HG02852 (cell line): Measurements from ENCODE around the gene CDT1.

ENCODE experiments used
- ATAC-seq: cut with Tn5 transposase; IDR thresholded peaks from one replicate; pipeline ENCODE4 v1.9.1; 2021; ENCODE audit warnings: mild to moderate bottlenecking, moderate library complexity; ENCODE audit not compliant: unreplicated experiment

Gene CDT1

DNA sequence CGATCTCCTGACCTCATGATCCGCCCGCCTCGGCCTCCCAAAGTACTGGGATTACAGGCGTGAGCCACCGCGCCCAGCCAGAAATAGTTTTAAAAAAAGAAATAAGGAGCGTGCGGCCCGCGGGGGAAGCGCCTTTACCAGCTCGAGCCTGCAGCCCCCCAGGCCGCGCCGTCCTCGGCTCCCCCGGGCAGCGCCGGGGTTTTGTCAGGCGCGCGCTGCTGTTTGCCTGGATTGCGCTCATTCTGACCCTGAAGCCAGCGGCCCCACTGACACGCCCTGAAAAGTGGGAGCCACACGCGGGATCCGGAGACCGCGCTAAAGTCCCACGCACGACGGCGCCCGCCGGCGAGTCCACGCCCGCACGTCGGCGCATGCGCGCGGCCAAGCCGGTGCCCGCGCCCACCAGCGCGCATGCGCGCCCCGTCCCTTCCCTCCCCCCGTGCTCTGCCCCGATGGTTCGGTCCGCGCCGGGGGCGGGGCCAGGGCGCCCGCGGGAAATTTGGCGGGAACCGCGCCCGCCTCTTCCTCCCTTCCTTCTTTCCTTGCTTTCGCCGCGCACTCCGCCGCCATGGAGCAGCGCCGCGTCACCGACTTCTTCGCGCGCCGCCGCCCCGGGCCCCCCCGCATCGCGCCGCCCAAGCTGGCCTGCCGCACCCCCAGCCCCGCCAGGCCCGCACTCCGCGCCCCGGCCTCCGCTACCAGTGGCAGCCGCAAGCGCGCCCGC, at the start of gene CDT1:
Gene CDT1, plus strand, starts transcription at position 526 of the 724 bp plus-strand sequence. Its CDS starts 43 bp downstream, at position 569.
- ATAC-seq = no peak

DNA sequence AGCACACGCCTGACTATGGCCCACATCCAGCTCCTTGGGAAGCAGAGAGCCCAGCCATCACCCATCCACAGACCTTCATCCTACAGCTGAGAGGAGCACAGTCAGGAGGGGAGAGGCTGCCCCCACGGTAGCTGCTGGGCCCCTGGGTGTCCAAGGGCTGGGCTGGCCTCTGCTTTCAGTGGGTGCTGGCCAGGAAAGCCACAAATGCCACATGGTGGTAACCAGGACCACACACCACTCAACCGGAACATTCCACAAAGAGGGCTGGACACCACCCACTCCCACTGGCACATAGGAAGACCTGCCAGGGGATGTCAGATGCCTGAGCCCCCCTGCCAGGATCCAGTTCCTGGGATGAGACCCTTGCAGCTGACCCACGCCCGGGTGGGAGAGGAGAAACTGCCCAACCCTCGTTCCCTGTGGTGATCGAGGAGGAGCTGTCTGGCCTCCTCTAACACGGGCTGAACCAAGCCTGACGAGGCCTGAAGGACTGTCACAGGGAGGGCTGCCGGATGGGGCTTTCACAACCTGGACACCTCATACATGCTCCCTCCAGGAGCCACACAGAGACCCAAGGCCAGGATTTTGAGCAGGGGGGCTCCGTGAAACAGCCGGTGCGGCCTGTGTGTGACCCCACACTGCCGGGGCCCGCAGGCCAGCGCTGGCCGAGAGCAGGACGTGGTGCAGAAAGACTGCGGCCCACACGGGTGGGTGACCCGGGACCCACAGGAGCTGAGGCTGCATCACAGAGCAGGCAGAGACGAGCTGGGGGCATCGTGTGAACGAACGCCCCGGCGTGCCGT, 49.3 kb upstream of the CDT1 start:
- no peak for ATAC-seq

DNA sequence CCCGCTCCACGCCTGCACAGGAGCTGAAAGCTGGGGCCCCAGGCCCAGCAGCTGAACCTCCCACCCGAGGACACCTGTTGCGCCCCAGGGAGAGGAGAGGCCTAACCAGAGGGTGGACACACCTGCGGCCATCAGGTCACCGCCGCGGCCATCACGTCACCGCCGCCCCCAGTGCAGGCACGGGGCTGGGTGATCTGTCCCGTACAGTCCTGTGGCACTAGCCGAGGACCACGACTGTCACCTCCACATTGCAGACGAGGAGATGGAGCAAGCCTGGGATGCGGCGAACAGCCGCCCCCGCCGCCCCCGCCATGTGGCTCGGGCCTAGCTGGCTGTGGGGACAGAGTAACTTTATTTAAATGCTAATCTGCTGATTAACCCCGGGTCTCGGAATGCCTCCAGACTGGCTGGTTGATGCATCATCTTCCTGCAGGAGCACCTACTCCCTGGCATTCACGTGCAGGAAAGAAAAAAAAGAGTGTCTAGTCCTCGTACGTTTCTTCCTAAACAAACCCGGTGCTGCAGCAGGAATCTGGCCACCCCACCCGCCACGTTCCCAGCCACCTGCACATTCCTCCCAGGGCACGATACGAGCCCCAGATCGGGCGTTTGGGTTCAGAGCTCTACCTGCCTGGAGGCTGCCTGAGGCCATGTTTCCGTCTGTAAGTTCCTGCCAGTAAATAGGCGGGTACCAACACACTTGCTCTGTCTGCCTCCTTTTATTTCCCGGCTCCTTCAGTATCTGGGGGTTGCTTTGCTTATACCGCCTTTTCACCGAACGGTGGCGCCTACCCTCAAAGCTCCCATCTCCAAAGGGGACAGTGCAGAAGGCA, 48.5 kb upstream of the CDT1 start:
- no peak for ATAC-seq

DNA sequence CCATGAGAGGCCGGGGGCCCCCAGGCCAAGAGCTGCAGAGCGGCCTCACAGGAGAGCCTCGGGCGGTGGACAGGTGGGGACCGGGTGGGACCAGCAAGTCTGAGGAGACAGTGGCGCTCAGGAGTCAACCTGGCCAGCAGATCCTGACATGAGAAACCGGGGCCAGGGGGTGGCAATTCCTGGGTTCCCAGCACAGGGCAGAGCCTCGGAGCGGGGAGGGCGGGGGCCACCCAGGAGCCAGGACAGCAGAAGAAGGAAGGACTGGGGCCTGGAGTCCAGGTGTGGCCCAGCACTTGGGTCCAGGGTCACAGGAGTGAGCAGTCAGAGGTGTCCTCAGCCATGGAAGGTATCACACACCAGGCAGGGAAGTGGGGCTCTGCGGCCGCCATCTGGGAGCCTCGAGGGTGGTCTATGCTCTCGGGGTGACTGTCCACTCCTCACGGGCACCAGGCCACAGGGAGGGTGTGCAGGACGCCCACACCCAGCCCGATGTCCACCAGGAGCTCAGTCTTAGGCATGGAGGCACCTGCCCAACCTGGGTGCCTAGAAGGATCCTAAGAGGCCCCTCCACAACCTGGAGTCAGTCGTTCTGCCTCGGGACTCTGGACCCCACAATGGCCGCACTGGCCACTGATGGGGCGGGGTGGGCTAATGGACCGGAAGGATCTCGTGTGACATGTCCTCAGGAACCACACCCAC, 47.7 kb upstream of the CDT1 start:
- no peak for ATAC-seq

DNA sequence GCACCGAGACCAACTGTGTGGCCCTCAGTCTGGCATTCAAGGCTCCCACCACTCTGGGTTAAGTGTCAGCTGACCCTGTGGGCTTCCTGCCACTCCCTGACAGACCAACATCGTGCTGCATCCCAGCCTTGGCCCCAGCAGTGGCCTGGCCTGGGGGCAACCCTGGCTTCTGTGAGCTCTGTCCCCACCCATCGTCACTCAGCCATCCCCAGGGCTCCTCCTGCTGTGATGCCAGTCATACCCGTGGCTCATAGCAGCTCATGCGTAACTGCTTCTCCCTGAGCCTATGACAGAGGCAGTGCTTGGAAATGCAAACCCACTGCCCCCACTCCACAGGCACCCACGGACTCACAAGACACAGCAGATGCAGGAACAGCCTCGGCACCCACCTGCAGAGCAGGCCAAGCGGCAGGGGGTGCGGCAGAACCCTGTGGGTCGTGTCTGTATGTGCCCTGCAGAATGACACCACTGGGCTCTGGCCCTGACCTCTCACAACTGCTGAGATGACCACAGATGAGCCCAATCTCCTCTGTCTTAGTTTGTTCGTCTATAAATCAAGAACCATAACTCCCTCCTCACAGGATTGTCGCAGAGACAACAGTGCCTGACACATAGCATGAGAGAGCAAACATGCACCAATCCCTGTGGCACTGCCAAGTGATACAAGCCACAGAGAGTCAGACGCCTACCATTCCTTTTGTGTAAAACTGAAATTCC, 45.2 kb upstream of the CDT1 start:
- ATAC-seq = no peak

DNA sequence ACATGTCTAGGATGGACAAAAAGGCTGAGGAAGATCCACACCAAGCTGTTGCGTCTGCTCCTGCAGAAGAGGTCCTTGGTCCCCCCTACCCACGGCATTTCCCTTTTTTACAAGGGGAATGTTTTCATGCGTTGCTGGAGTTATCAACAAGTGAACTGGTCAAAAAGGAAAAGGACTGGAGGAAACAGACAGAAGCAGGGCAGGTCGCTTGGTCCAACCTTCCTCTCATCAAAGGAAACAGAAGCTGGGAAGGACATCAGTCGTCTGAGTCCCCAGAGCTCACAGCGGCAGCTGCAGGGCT, 44.7 kb upstream of the CDT1 start:
- no peak for ATAC-seq

DNA sequence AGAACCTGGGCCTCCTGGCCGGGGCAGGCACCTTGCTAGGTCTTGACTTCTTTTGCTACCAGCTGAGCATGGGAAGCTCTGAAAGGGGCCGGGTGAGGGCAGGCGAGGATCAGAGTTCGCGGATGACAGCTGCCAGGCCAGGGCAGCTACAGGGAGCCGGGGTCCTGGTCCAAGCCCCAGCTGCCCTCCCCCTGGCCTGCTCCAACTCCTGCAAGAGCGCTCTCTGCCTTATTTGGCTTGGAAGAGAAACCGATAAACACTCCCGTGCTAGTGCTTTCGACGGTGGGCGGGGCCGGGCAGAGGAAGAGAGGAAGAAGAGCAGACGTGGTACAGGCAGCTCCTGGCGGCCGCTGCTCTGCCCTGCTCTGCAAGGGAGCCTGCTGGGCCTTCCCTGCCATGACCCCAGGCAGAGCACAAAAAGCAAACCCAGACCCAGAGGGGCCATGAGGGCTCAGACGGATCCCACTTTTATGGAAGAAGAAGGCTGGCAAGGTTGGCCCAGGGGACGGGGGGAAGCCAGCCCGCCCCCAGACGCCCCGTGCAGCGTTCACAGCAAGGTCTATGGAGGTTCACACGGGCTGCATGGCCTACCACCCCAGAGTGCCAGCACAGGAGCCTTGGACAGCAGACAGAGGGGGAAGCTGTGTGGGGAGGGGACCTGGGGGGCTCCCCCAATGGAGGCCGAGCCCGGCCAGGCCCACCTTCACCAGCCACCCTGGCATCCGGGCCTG, 44.2 kb upstream of the CDT1 start:
- no peak for ATAC-seq

DNA sequence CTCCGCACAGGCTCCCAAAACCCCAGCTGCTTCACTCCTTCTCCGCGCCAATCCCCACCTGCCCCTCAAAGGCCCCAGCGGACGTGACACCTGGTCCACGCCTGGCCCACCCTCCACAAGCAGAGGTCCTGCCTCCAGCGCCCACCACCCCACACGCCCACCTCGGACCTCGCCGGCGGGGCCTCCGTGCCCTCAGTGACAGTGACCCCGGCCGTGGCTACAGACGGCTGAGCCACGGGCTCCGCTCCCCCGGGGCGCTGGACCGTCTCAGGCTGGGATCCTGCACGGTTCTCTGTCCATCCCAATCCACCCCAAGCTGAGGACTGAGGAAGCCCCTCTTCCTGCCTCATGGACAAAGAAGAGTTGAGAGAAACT, 43.6 kb upstream of the CDT1 start:
- no peak for ATAC-seq

DNA sequence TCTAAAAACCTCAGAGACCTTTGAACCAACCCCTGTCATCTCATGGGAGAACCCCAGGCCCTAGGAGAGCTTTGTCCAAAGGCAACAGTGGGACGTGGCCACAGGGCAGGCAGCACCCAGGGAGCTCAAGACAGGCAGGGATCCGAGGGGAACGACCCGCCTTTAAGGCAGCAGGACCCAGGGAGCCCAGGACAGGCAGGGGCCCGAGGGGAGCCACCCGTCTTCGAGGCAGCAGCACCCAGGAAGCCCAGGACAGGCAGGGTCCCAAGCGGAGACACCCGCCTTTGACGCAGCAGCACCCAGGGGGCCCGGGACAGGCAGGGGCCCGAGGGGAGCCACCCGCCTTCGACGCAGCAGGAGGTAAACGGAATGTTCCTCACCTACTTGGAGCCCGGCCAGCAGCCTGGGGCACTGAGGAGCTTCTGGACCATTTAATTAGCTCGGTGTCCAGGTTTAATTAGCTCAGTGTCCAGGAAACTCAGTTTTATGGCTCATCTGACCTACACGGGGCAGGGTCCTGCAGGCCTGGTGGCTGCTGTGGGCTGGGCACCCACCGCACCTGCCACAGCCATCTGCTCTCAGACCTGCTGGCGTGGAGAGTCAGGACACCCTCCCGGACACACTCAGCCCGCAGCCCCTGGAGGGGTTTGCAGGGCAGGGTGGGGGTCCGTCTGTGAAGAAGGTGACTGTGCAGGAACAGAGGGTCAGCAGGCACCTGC, 43.0 kb upstream of the CDT1 start:
- ATAC-seq = no peak

DNA sequence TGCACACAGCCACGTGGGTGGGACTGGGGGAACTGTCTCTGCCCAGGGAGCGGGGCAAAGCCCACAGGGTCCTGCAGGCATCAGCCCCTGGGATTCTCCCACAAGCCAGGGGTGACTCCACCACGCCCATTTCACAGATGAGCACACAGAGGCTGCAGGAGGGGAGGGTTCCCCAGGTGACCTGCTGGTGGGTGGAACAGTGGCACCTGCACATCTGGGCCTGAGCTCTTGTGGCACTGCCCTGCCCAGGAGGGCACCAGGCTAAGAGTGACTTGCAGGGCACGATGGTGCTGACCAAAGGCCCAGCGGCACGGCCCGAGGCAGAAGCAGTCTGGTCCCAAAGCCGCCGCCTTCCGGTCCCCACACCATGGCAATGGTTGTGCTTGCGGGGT, 42.5 kb upstream of the CDT1 start:
- no peak for ATAC-seq

DNA sequence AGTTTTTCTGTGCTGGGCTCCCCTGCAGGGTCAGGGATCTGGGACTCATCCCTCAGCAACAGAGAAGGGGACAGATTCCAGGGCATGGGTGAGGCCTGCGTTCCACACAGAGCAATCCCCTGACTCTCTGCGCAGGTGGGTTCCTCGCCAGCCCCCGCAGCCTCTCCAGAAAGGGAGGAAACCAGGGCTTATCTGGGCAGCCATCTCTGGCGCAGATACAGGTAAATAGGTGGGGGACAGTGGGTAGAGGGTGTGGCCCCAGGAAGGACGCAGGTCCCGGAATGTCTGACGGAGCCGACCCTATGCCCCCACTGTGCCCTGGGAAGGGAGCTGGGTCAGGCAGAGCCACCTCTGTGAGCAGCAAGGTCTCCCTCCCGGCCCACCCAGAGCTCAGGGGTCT, 41.8 kb upstream of the CDT1 start:
- no peak for ATAC-seq

DNA sequence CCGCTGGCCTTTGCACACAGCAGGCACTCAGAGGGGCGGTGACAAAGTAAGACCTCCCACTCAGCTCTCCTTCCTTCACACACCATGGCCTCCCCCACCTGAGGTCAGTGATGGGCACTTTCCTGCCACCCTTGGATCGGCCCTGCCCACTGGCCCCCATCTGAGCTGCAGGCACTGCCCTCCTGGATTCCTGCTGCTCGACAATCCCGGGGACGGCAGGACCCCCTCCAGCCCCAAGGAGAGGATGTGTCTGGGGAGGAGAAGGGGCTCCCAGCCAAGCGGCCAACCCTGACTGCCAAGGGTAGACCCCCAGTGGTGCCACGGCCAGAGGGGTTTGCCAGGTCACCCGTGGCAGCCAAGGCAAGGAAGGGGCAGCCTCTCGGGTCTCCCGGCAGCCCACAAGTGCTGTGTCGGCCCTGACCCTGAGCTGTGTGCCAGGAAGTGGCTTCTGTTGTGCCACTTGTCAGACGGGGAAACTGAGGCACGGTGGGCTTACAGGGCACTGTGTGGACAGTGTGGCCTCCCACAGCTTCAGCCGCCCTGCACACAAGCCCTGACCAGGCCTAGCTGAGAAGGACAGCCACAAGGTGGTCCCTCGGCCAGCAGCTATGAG, 41.2 kb upstream of the CDT1 start:
- ATAC-seq = no peak

DNA sequence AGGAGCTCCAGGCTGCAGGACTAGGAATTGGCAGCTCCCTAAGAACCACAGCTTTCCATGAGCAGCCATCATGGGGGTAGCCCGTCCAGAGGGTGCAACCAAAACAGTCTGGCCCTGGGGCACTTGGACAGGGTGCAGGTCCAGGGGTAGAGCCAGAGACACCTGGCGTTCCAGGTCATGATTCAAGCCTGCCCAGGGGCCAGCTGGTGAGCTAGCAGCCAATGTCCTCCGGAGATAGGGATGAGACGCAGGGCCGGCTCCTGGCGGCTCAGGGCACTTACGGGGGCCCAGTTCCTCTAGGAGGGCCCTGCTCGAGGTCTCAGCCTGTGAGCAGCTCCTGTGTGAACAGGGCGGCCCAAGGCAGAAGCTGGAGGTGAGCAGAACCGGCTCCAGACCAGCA, 40.6 kb upstream of the CDT1 start:
- ATAC-seq = no peak

DNA sequence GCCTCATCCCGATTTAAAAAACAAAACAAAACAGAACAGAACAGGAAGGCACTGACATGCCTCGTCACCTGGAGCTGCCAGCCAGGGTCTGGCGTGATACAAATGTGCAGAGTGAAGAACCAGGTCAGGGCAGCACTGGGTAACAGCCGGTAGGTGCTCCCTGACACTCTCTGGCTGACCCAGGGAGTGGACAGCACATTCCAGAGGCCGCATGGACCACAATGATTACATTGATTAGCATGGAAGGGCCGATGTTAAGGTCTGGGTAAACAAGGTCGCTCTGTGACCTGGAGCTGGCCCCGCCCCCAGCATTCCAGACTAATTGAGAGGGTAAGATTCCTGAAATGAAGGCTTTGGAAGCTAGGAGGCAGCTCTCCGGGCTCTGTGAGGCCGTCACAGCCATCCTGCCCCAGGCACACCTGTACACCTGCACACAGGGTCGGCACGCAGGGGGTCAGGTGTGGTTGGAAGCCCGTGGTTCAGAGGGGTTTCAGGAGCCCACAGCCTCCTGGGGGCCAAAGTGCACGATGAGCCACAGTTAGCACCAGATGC, 40.0 kb upstream of the CDT1 start:
- no peak for ATAC-seq

DNA sequence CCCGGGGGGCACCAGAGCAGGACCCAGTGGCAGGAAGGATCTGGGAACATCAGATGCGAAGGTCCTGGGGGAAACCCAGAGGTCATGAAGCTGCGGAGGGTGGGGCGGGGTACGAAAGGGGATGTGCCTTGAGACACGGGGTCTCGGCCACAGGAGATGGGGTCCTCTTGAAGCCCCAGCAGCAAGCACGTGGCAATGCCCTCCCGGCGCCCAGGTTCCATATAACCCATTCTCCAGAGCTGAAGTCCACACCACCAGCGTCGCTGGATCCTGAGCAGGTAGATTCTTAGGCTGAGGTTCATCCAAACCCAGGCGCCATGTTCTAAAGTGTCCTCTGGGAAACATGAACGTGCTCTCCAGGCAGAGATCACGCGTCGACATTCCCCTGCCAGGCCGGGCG, 39.5 kb upstream of the CDT1 start:
- ATAC-seq = no peak

DNA sequence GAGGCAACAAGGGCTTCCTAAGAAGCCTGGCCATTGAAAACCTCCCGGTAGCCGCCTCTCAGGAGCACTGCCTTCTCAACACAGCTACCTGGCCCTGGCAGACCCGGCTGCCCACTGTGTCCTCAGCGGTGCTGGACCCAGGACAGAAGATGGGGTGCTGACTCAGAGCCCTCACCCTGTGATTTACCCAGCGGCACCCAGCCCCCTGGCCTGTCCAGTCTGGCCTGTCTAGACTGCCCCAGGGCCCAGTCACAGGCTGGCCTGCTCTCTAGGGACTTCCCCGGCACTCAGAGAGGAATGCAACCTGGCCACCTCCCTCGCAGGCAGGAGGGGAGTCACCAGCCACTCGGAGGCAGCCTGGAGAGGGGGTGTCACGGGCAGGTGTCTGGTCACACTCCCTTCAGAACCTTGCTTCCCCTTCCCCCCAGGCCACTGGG, 38.7 kb upstream of the CDT1 start:
- no peak for ATAC-seq

DNA sequence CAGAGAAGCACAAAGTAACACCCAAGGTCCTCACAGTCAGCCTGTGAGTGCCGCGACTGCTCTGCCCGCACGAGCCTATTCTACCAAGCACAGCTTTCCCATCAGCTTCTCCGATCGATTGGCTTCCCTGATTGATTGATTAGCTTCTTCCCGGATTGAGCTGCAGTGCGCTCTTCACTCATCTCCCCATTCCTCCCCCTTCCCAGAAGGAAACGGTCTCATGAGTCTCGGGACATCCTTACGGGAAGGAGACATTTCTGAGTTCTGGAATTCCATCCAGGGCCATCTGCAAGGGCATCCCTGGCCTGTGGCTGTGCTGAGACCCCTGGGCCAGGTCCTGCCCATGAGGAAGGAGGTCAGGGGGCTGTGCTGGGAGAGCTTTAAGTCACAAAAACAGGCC, 36.6 kb upstream of the CDT1 start:
- no peak for ATAC-seq

DNA sequence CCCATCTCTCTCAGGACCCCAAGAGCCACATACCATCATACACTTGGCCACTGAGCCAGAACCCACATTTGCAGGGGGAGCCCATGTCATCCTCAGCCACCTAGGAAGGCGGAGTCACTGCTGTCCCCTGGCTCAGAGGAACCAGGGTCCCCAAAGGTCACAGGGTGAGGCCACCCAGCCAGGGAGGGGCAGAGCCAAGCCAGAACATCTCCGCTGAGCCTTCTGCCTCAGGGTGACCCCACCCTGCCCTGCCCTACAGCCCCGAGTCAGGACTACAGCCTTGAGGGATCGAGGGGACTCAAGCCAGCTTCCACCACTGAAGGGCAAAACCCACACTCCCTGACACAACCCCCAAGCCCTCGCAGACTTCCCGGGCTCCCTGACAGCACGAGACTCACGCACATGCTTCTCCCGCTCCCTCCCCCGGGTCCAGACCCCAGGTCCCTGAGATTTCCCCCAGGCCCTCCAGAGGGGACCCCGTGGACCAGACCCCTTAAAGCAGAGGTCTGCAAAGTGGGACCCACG, 36.0 kb upstream of the CDT1 start:
- ATAC-seq = no peak
